Hematopoietic multipotent progenitor cell treated with erythropoietin and hydrocortisone succinate and interleukin-3 and kit ligand, for 17 days (in vitro differentiated cells): ENCODE measurements around the gene EMCN.
"Not testable (repeated sequence)": the region's sequence is repeated elsewhere in the genome, so short reads cannot be mapped to it uniquely, and the experiment has no call there.

Source experiments
- DNase-seq: peaks from one replicate; pipeline ENCODE4 v3.0.0-alpha.2; 2015; ENCODE audit warnings: low spot score

EMCN gene

GRCh38 chr4:100517864-100518341 is at the start of gene EMCN:
EMCN (minus strand) TSS chr4:100518022; CDS start chr4:100517914, 108 bp downstream.
- DNase-seq, result no peak

- DNase-seq, result no peak
These were observed 48.6 kb upstream of the EMCN start for GRCh38 chr4:100566396-100566795.

- DNase-seq, result no peak
These were observed 39.5 kb upstream of the EMCN start for GRCh38 chr4:100557306-100557705.

GRCh38 chr4:100555611-100556337 is 38.0 kb upstream of the EMCN start:
- no peak for DNase-seq

GRCh38 chr4:100548200-100548560 is 30.4 kb upstream of the EMCN start:
- DNase-seq, result no peak

- no peak for DNase-seq
These were observed 29.8 kb upstream of the EMCN start for GRCh38 chr4:100547541-100548199.

- no peak for DNase-seq
These were observed 27.6 kb upstream of the EMCN start for GRCh38 chr4:100545427-100545826.

GRCh38 chr4:100540131-100540530 is 22.3 kb upstream of the EMCN start:
- DNase-seq, result no peak

GRCh38 chr4:100539706-100540105 is 21.9 kb upstream of the EMCN start:
- no peak for DNase-seq

- DNase-seq, result no peak
These were observed 15.9 kb upstream of the EMCN start for GRCh38 chr4:100533741-100534140.

- DNase-seq, result not testable (repeated sequence)
These were observed 12.3 kb upstream of the EMCN start for GRCh38 chr4:100530161-100530560.

- no peak for DNase-seq
These were observed 7.9 kb upstream of the EMCN start for GRCh38 chr4:100525686-100526085.

- no peak for DNase-seq
These were observed 1.4 kb upstream of the EMCN start for GRCh38 chr4:100519205-100519604.

GRCh38 chr4:100516225-100516624 is 1.6 kb downstream of the EMCN start:
- DNase-seq, result no peak

- DNase-seq, result no peak
These were observed 5.9 kb downstream of the EMCN start for GRCh38 chr4:100511896-100512295.

GRCh38 chr4:100510551-100510950 is 7.3 kb downstream of the EMCN start:
- no peak for DNase-seq

- no peak for DNase-seq
These were observed 8.4 kb downstream of the EMCN start for GRCh38 chr4:100509386-100509785.

GRCh38 chr4:100508691-100509090 is 9.1 kb downstream of the EMCN start:
- no peak for DNase-seq

- no peak for DNase-seq
These were observed 13.5 kb downstream of the EMCN start for GRCh38 chr4:100504086-100504874.

- no peak for DNase-seq
These were observed 20.0 kb downstream of the EMCN start for GRCh38 chr4:100497791-100498190.

GRCh38 chr4:100495074-100495473 is 22.7 kb downstream of the EMCN start:
- DNase-seq, result no peak

- DNase-seq, result no peak
These were observed 23.7 kb downstream of the EMCN start for GRCh38 chr4:100494166-100494565.

GRCh38 chr4:100493756-100494155 is 24.1 kb downstream of the EMCN start:
- DNase-seq, result no peak
